ENCODE measurements around the gene OR5B21. TPM values are rescaled to one million over a fixed set of nuclear protein-coding genes. Genes with fewer than 3 reads are reported as not detected.

OR5B21 gene
- total and polyA plus RNA-seq, 10 of the 15 experiments (the other 5 are each of a cell fraction or from before 2014, with no cell fraction given) = 0.22 to 0.41 (median 0.22) TPM; not detected in 7

DNA sequence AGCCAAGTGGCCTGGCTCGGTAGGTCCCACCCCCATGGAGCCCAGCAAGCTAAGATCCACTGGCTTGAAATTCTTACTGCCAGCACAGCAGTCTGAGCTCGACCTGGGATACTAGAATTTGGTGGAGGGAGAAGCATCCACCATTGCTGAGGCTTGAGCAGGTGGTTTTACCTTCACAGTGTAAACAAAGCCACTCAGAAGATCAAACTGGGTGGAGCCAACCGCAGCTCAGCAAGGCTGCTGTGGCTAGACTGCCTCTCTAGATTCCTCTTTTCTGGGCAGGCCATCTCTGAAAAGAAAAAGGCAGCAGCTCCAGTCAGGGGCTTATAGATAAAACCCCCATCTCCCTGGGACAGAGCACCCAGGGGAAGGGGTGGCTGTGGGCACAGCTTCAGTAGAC, 22.3 kb upstream of the OR5B21 start (continued):
- TF ChIP-seq, protein P1, sequence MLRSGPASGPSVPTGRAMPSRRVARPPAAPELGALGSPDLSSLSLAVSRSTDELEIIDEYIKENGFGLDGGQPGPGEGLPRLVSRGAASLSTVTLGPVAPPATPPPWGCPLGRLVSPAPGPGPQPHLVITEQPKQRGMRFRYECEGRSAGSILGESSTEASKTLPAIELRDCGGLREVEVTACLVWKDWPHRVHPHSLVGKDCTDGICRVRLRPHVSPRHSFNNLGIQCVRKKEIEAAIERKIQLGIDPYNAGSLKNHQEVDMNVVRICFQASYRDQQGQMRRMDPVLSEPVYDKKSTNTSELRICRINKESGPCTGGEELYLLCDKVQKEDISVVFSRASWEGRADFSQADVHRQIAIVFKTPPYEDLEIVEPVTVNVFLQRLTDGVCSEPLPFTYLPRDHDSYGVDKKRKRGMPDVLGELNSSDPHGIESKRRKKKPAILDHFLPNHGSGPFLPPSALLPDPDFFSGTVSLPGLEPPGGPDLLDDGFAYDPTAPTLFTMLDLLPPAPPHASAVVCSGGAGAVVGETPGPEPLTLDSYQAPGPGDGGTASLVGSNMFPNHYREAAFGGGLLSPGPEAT (IDR thresholded peaks at IDR 0.05; ENCODE audit: low read depth) = no peak
- TF ChIP-seq CEBPB (IDR thresholded peaks at IDR 0.05; ENCODE audit: borderline replicate concordance in 1 of 2, low read depth in 2 of 2, low read length in 2 of 2) (no peak), ZNF207 (IDR thresholded peaks at IDR 0.05; ENCODE audit: borderline replicate concordance) (no peak), HCFC1 (IDR thresholded peaks at IDR 0.05; ENCODE audit: low read length) (no peak)
- TF ChIP-seq, protein P2, sequence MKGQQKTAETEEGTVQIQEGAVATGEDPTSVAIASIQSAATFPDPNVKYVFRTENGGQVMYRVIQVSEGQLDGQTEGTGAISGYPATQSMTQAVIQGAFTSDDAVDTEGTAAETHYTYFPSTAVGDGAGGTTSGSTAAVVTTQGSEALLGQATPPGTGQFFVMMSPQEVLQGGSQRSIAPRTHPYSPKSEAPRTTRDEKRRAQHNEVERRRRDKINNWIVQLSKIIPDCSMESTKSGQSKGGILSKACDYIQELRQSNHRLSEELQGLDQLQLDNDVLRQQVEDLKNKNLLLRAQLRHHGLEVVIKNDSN (IDR thresholded peaks at IDR 0.05; ENCODE audit: borderline replicate concordance, extremely low read length, insufficient read depth, low read depth, low read length) = no peak

DNA sequence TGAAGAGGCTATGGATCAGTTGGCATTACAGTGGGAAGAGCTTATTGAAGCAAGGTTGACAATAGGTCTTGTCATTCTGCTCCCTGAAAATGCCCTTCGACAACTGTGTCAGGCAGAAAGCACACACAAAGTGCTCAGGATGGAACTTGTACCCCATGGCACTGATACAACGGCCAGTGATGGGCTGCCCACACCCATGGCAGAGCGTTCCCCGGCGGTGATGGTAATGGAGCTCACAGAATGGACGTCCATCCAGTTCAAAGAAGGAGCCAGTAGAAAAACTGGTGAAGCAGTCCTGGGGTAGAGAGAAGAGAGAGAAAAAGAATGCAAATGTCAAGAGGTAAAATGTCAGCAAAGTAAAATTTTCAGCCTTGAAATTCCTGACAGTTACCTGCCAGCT, 19.5 kb upstream of the OR5B21 start:
- ATAC-seq (no peak), DNase-seq (ENCODE audit: low read depth, low spot score) (no peak), FAIRE-seq (no peak)
- ChIA-PET SMC1A (ENCODE audit: uncharacterized antibody, unreplicated experiment) (interaction anchor here (0.9 to 9.4 kb wide), 3 partner anchors 21 to 49 kb away, joined by 3 to 98 read pairs (median 4); partner anchors contain the start of genes LPXN and OR5B21), RAD21 (ENCODE audit: unreplicated experiment) (no interaction called here), POLR2A (no interaction called here), CTCF (interaction anchor here (1.0 to 4.7 kb wide), 3 partner anchors 40 to 102 kb away, joined by 5 to 26 read pairs (median 25); no protein-coding TSS in a partner anchor)
- Histone ChIP-seq H3K9ac (ENCODE audit: control insufficient read depth, insufficient read depth, low read length) (no peak overlapping the region), H3K27ac (ENCODE audit: control insufficient read depth, insufficient read depth) (no peak overlapping the region), H3K4me1 (ENCODE audit: control insufficient read depth, insufficient read depth, low read length) (peaks cover 30% of the 10 kb centered on the region), H3K27me3 (replicated peaks in 1 of 2; ENCODE audit: control insufficient read depth in 2 of 2, insufficient read depth in 2 of 2, low read length in 1 of 2) (no peaks in the 10 kb centered on the region), H4K20me1 (ENCODE audit: control insufficient read depth, insufficient read depth) (no peaks in the 10 kb centered on the region), H3K36me3 (ENCODE audit: control insufficient read depth in 2 of 2, insufficient read depth in 2 of 2, low read length in 1 of 2) (peaks cover 6 to 17% of the 10 kb centered on the region in 2 experiments; a peak in 3 of 4 replicates), H3K9me3 (replicated peaks; ENCODE audit: control insufficient read depth, insufficient read depth, low read length) (no peaks in the 10 kb centered on the region), H3K4me3 (no peak overlapping the region), H2AFZ (ENCODE audit: control insufficient read depth, low read depth, low read length) (no peak overlapping the region), H3K4me2 (ENCODE audit: control insufficient read depth, insufficient read depth) (no peak overlapping the region), H3K79me2 (ENCODE audit: control insufficient read depth, insufficient read depth, low read length) (no peaks in the 10 kb centered on the region)
- in situ Hi-C loops (cut with MboI) = loop anchor here (10.0 kb wide), 1 partner anchor 863 kb away; the partner anchor contains the start of gene ZDHHC5
- 94% methylated on average over 6 of the region's 6 CpGs for WGBS (ENCODE audit: insufficient coverage, insufficient replicate concordance, low lambda C conversion rate, missing lambda C conversion rate)
- intact Hi-C loops (cut with micrococcal nuclease; ENCODE audit: unreplicated experiment) = no loop called here
- TF ChIP-seq MXI1 (IDR thresholded peaks at IDR 0.05; ENCODE audit: low read depth, low read length) = no peak
- TF ChIP-seq LARP7 (IDR thresholded peaks at IDR 0.05) = no peak
- BruUV-seq (replicated peaks) = no TSS peak
